Activated CD4-positive, alpha-beta T cell treated with anti-CD3 and anti-CD28 coated beads, Interleukin-2, amount 50 U/mL, for 16 hours (primary cell): ENCODE measurements around the gene PCNP.
"Not testable (repeated sequence)": the region's sequence is repeated elsewhere in the genome, so short reads cannot be mapped to it uniquely, and the experiment has no call there.

ENCODE experiments used
- DNase-seq: peaks from one replicate; pipeline ENCODE4 v3.0.0-alpha.2; 2020

PCNP gene

DNA sequence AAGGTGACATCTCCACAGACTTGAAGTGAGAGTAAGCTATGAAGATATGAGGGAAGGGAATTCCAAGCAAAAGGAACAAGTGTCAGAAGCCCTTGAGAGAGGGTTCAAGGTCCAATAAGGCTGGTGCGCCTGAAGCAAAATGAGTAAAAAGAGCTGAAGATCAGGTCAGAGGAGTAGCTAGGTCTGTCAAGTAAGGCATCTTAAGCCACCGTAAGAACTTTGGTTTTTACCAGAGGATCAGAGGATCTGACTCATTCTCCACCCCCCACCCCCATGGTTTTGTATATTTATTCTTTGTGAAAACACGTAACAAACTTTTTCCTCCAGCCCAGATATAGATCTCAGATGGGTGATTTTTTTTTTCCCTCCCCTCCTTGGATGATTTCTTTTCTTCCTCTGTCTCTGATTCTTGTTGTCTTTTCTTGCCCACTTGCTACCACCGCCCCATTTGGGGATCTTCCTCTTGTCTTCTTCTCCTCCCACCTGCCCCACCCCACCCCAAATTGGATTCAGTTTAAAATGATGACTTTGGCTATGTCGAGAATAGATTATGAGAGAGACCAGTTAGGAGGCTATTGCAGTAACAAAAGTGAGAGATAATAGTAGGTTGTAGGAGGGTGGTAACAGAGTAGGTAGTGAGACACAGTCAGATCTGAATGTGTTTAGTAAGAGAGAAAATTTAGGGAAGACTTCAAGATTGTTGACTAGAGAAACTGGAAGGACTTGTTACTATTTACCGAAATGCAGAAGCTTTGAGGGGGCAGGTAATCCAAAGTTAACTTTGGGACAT is 6.3 kb upstream of the PCNP start:
- DNase-seq: peak; percentile 33

DNA sequence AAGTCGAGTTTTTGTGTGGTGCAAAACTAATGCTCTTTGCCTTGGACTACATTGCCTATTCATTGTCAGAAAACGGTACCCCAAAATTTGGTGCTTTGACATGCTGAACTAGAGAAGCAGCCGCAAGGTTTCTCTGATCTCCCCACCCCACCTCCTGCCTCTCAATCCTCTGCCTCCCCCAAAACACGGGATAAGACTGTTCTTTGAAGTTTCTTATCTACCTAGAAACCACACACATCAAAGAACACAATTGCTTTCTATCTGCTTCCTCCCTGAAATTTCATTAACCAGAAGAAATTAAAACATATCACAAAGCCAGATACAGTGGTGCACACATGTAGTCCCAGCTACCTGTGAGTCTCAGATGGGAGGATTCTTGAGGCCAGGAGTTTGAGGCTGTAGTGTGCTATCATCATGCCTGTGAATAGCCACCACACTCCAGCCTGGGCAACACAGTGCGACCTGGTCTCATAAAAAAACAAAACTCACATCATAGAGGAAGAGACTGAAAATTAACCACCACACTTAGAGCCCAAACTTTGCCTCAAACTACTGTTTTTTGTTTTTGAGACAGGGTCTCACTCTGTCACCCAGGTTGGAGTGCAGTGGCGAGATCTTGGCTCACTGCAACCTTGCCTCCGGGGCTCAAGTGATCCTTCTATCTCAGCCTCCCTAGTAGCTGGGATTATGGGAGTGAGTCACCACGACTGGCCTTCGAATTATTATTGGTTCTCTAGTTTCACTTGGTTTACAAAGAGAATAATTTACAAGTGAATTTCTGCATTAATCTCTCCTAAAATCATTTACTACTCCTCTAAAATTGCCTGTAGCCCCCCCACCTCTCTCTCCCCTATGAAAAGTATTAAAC is 2.7 kb upstream of the PCNP start:
- DNase-seq: no peak

DNA sequence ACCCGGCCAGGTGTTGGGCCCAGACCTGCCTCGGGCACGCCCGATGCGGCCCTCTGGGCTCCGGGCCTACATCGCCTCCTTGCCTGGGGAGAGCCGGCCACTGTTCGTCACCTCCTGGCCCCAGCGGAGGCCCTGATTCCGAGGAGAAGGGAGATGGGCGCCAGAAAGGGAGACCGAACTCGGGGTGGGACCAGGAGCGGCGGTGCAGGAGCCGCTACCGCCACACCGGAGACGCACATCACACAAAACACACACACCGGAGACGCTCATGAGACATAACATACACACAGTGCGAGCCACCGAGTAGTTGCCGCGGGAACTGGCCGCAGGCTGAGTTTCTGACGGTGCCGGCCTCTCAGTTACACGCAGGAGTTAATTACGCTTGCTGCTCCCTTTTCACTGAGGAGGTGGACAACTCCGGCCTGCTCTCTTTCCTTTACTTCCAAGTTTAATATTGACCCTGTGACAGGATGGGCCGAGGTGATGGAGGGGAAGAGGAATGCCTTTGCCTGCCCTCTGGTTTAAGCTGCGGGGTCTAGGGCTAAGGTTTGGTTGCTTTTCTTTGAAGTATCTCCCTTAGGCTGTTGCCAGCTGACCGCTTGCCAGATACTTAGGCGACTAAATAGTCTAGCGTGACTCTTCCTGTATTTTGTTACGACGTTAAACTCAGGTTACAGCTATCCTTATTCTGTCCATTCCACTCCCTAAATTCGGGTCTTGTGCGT is 570 bp downstream of the PCNP start:
- DNase-seq: peak; percentile 60

DNA sequence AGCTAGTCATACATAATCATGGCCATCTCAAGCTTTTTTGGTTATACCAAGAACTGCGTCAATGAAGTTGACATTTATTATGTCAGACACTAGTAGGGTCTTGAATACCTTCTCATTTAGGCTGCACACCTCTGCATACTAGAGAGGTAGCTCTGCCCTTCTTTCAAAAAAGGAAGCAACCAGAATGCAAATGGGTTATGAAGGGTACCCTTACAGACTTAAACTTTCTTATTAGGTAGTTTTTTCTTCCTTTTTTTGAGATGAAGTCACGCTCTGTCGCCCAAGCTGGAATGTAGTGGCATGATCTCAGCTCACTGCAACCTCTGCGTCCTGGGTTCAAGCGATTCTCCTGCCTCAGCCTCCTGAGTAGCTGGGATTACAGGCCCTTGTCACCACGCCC is 3.3 kb downstream of the PCNP start:
- no peak for DNase-seq

DNA sequence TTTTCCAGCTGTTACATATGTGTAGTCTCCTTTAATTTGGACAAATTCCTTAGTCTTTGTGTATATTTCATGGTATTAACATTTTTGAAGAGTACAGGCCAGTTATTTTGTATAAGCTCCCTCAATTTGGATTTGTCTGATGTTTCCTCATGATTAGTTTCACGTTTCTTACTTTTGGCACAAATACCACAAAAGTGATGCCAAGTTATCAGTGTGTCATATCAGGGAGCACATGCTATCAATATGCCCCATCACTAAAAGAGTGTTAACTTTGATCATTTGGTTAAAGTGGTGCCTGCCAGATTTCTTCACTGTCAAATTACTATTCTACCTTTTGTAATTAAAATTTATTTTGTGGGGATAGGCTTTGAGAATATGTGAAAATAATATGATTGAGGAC is 14.6 kb downstream of the PCNP start:
- DNase-seq: no peak

DNA sequence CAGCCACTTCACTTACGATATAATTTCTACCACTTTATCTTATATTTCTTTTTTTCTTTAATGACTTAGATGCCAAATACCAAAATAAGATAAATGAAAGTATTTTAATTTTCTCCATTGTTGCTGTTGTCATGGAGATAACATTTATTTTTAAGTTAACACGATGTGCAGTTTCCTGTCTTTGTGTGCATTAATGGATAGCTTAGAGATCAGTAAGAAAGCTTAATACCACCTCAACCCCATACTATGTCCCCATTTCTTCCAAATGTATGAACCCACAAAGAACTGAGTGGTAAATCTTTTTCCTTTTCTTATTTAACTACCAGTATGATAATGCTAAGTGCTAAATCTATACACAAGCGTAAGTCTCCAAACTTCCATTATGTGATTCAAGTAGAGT is 17.1 kb downstream of the PCNP start:
- DNase-seq: no peak

DNA sequence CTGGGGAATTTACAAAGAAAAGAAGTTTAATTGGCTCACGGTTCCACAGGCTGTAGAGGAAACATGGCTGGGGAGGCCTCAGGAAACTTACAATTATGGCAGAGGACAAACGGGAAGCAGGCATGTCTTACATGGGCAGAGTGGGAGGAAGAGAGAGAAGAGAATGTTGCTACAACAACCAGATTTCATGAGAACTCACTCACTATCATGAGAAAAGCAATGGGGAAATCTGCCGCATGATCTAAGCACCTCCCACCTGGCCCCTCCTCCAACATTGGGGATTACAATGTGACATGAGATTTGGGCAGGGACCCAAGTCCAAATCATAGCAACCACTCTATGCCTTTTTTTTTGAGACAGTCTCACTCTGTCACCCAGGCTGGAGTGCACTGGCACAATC is 28.8 kb downstream of the PCNP start:
- no peak for DNase-seq

DNA sequence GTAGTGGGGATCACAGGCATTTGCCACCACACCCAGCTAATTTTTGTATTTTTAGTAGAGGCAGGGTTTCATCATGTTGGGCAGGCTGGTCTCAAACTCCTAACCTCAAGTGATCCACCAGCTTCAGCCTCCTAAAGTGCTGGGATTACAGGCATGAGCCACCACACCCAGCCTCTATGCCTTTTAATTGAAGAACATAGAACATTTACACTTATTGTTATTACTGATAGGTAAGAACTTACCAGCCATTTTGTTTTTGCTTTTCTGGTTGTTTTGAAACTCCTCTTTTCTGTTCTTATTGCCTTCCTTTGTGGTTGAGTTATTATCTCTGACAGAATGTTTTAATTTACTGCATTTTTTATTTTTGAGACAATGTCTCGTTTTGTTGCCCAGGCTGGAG is 29.2 kb downstream of the PCNP start:
- DNase-seq: no peak

DNA sequence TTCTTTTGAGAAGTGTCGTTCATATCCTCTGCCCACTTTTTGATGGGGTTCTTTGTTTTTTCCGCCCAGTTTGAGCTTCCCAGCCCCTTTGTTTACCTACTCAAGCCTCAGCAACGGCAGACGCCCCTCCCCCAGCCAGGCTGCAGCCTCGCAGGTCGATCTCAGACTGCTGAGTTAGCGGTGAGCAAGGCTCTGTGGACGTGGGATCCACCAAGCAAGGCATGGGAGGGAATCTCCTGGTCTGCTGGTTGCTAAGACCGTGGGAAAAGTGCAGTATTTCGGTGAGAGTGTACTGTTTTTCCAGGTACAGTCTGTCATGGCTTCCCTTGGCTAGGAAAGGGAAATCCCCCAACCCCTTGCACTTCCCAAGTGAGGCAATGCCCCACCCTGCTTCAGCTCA is 31.4 kb downstream of the PCNP start:
- not testable (repeated sequence) for DNase-seq

DNA sequence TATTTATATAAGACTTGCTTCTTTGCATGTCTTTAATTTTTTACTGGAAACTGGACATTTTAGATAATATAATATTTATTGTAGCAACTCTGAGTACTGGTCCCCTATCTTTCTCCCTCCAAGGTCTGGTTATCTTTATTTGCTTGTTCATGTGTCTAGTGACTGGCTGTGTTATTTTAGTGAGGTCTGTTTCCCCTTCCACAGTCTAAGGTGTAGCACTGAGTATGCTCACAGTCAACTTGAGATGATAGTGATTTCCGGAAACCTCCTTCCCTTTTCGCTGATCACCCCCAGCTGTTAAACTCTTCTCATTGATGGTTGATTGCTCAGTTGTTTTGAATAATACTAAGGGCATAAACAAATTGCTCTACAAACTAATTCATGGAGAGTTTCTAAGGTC is 37.0 kb downstream of the PCNP start:
- DNase-seq: no peak

DNA sequence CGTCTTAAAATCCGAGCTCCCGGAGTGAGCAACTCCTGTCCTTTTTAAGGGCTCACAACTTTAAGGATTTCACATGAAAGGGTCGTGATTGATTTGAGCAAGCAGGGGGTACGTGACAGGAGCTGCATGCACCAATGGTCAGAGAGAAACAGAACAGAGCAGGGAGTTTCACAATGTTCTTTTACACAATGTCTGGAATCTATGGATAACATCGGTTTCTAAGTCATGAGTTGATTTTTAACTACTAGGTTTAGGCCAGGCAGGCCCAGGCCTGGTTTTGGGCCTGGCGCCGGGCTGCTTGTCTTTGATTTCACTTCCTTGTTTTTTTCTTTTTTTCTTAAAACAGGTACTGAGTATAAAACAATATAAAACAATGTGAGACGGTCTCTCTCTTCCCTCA is 39.0 kb downstream of the PCNP start:
- DNase-seq: not testable (repeated sequence)

DNA sequence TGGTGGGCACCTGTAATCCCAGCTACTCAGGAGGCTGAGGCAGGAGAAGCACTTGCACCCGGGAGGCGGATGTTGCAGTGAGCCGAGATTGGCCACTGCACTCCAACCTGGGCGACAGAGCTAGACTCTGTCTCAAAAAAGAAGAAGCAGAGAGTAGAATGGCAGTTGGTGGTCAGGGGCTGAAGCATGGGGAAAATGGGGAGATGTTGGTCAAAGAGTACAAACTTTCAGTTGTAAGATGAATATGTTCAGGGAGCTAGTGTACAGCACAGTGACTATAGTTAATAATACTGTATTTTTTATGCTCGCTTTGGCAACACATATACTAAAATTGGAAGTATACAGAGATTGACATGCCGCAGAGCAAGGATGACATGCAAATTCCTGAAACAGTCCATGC is 41.5 kb downstream of the PCNP start:
- DNase-seq: no peak

DNA sequence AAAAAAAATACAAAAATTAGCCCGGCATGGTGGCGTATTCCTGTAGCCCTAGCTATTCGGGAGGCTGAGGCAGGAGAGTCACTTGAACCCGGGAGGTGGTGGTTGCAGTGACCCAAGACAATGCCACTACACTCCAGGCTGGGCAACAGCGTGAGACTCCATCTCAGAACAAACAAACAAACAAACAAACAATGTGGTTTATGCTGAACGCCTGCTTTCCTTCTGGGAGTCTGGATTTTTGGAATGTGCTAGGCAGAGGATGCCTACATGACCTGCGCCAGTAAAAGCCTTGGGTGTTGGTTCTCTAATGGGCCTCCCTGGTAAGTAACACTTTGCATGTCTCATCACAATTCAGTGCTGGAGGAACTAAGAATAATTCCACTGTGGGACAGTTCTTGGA is 43.5 kb downstream of the PCNP start:
- DNase-seq: no peak

DNA sequence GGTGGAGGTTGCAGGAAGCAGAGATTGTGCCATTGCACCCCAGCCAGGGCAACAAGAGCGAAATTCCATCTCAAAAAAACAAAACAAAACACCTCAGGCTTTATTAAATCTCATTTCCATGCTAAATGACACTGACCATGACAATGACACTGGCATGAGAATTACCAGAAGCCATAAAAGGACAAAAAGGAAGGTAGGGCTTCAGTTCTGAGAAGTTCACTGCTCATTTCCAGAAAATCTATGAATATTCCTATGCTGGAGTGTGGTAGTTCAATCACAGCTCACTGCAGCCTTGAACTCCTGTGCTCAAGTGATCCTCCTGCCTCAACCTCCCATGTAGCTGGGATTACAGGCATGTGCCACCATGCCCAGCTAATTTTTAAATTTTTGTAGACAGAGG is 44.7 kb downstream of the PCNP start:
- DNase-seq: no peak

DNA sequence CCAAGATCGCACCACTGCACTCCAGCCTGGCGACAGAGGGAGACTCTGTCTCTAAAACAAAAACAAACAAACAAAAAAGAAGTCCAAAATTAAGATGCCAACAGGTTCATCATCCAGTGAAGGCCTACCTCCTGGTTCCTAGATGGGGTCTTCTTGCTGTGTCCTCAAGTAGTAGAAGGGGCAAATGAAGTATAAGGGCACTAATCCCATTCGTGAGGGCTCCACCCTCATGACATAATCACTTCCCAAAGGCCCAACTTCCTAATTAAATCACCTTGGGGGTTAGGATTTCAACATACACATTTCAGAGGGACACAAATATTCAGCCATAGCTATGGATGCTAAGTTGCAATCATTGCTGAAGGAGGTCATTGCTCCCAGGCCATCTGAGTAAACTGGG is 45.8 kb downstream of the PCNP start:
- no peak for DNase-seq

DNA sequence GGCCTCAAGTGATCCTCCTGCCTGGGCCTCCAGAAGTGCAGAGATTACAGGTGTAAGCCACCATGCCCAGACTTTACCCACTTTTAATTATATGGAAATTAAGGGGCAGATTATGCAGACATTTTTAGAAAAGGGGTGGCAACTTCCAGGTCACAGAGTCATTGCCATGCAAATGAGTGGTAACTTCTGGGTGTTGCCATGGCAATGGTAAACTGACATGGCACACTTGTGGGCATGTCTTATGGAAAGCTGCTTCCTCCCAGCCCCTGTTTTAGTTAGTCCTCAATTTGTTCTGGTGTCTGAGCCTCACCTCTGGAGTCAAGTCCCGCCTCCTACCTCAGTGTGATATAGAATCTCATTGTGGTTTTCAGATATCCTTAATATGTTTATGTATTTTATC is 49.7 kb downstream of the PCNP start:
- no peak for DNase-seq

DNA sequence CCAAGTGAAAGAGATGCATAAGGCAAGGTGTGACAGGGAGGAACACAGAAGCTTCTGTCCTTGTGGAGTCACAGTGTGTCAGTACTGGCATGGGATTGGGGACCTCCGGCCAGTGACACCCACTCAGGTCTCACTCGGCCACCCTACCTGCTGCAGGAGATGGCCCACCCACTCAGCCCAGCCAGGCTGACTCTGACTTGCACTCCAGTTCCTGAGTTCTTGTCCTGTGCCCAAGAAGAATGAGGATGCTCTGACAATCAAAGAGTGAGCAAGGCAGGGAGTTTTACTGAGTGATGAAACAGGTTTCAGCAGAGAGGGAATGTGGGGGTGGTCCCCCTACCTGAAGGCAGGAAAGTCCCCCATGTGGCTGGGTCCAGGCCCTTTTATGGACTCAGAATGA is 50.9 kb downstream of the PCNP start:
- DNase-seq: no peak

DNA sequence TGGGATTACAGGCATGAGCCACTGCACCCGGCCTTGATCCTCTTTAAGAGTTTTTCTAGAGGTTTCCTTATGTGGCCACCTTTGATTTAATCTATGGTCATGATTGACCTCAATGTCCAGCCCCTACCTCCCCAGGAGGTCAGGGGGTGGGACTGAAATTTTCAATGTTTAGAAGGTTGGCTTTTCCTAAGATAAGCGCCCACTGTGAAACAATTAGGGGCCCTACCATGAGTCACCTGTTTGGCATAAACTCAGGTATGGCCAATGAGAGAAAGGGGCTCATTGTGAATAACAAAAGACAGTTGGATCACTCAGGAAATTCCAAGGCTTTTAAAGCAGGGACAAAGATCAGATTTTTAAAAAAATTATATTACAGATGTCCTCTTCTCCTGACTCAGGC is 51.9 kb downstream of the PCNP start:
- no peak for DNase-seq

DNA sequence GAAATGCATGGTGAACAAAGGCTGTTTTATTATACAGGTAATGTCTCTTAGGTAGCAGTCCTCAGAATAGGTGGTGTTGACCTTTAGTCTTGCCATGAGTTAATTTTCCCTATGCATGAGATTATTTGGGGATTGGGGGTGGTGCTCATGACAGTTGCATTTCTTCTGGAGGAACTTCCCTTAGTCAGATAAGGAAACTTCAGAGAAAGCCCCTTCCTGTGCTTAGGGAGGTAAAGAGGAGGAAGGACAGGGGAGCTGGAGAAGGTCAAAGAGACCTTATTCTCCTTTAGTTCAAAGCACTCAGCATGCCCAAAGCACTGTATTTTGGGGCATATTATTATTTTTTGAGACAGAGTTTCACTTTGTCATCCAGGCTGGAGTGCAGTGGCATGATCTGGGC is 55.2 kb downstream of the PCNP start:
- no peak for DNase-seq

DNA sequence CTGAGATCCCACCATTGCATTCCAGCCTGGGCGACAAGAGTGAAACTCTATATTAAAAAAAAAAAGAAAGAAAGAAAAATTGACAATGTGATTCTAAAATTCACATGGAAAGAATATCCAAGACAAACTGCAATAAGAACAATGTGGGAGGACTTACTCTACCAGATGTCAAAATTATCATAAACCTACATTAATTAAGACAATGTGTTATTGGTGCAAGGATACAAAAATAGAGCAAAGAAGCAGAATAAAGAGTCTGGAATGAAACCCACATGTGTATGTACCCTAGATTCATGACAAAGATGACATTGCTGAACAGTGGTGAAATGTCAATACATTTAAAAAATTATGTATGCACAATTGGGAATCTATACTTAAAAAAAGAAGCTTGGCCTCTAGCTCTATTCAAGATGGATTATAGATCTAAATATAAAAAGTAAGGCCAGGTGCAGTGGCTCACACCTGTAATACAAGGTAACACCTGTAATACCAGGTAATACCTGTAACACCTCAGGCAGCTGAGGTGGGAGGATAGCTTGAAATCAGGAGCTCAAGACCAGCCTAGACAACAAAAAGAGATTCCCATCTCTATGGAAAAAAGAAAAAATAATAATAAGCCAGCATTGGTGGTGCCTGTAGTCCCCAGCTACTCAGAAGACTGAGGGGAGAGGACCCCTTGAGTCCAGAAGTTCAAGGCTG is 57.3 kb downstream of the PCNP start:
- no peak for DNase-seq

DNA sequence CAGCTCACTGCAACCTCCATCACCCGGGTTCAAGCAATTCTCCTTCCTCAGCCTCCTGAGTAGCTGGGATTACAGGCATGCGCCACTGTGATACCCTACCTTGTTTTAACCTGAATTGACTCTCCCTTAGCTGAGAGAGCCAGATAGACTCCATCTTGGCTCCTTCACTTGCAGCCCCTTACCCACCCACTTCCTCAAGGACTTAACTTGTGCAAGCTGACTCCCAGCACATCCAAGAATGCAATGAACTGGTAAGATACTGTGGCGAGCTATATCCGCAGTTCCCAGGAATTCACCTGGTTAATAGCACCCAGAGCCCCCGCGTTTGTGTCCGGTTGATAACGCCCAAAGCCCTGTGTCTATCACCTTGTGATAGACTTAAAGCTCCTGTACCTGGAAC is 58.0 kb downstream of the PCNP start:
- DNase-seq: not testable (repeated sequence)

DNA sequence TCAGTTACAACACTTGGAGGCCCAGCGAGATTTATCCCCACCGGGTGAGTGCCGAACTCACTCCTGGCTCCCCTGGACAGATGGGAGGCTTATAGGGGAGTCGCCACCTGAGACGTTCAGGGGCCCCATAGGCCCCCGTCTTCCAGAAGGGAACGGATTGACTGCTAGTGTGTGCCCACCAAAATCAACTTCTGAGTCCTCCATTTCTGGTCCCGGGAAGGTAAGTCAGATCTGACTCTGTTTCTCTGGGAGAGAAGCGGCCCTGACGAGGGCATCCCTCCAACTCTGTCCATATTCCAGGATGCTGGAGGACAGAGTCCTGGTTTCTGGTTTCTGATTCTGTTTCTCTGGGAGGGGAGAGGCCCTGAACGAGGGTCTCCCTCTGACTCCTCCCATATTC is 58.6 kb downstream of the PCNP start:
- no peak for DNase-seq

DNA sequence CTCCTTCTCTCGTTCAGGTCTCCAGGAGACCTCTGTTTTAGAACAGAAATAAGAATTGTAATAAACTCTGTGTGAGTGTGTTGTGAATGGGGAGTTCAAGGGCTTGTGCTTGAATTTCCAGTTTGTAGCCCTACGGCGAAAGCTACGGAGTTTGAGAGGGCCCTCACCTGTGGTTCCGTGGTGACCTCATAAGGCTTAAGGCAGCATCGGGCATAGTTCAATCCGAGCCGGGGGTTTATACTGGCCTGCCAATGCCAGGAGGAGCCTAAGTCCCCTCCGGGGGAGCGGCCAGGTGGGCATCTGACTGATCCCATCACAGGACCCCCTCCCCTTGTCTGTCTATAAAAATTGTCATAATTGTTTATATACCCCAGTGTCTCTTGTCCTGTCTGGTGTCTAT is 59.2 kb downstream of the PCNP start:
- no peak for DNase-seq
